HG02763 (cell line): ENCODE data around the gene PEAK1.

ENCODE experiments used
- ATAC-seq: cut with Tn5 transposase; IDR thresholded peaks from one replicate; pipeline ENCODE4 v1.9.1; 2021; ENCODE audit warnings: mild to moderate bottlenecking, moderate library complexity; ENCODE audit not compliant: unreplicated experiment

PEAK1 gene

GRCh38 chr15:77098572-77098971 is 321.3 kb downstream of the PEAK1 start:
- no peak for ATAC-seq

- no peak for ATAC-seq
Measured at GRCh38 chr15:77097921-77098320, 322.0 kb downstream of the PEAK1 start.

- ATAC-seq: no peak
Measured at GRCh38 chr15:77097248-77097721, 322.6 kb downstream of the PEAK1 start.

- no peak for ATAC-seq
Measured at GRCh38 chr15:77096541-77096940, 323.4 kb downstream of the PEAK1 start.

- no peak for ATAC-seq
Measured at GRCh38 chr15:77096138-77096537, 323.8 kb downstream of the PEAK1 start.

- ATAC-seq: no peak
Measured at GRCh38 chr15:77094397-77095030, 325.4 kb downstream of the PEAK1 start.

GRCh38 chr15:77093436-77093835 is 326.5 kb downstream of the PEAK1 start:
- ATAC-seq: no peak

- ATAC-seq: no peak
Measured at GRCh38 chr15:77091097-77091496, 328.8 kb downstream of the PEAK1 start.

GRCh38 chr15:77087213-77087612 is 332.7 kb downstream of the PEAK1 start:
- ATAC-seq: no peak

GRCh38 chr15:77085297-77085696 is 334.6 kb downstream of the PEAK1 start:
- ATAC-seq: no peak

- no peak for ATAC-seq
Measured at GRCh38 chr15:77084436-77084835, 335.5 kb downstream of the PEAK1 start.

GRCh38 chr15:77083381-77084160 is 336.3 kb downstream of the PEAK1 start:
- ATAC-seq: peak; percentile 89

GRCh38 chr15:77081971-77082370 is 337.9 kb downstream of the PEAK1 start:
- no peak for ATAC-seq

- ATAC-seq: no peak
Measured at GRCh38 chr15:77076323-77076915, 343.5 kb downstream of the PEAK1 start.

GRCh38 chr15:77075528-77075927 is 344.4 kb downstream of the PEAK1 start:
- no peak for ATAC-seq

- no peak for ATAC-seq
Measured at GRCh38 chr15:77074350-77074749, 345.6 kb downstream of the PEAK1 start.

- no peak for ATAC-seq
Measured at GRCh38 chr15:77071305-77072223, 348.3 kb downstream of the PEAK1 start.

- ATAC-seq: peak; percentile 90
Measured at GRCh38 chr15:77070495-77071304, 349.2 kb downstream of the PEAK1 start, which contains the start of gene TSPAN3. TSS of gene TSPAN3 (minus strand) at chr15:77071109. CDS start at chr15:77070954, 155 bp downstream.

GRCh38 chr15:77070180-77070494 is 349.8 kb downstream of the PEAK1 start:
- no peak for ATAC-seq

GRCh38 chr15:77069521-77070121 is 350.3 kb downstream of the PEAK1 start:
- no peak for ATAC-seq
